ENCODE results near the gene ADARB1. TPM values are rescaled to one million over a fixed set of nuclear protein-coding genes. Genes with fewer than 3 reads are reported as not detected.

ADARB1 gene
- total RNA-seq, 1 experiment from 2014 or later = 15.8 TPM

DNA sequence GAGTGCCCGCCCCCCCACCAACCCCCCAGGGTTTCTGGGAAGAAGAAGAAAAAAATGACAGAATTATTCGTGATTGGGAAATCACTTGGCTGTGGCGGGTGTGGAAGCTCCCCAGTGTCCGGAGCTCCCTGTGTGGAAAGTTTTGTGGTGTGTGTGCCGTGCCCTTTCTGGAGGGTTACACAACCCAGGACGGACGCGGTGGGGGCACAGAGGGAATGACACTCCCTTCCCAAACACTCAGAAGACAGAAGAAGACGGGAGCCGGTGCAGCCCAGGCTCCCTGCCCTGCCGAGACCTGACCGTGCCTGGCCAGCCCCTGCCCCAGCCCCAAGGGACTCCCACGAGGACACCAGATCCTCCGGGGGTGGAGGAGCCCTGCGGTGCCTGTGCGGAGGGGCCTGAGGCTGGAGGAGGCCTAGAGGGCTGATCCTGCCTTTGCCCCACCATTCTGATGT lies 33.0 kb upstream of the ADARB1 start:
- H3K23ac ChIP-seq (ENCODE audit: insufficient read length, low read depth, low read length) = no peak overlapping the region

More for the DNA sequence above, 33.0 kb upstream of the ADARB1 start:
- H3K4me1 ChIP-seq (ENCODE audit: insufficient read depth, low read length) = no peaks in the 10 kb centered on the region
- Mint-ChIP-seq H3K27me3 (ENCODE audit: low read depth) (peaks cover 29% of the 10 kb centered on the region), H3K4me3 (no peak overlapping the region), H3K9me3 (peaks cover 12 to 13% of the 10 kb centered on the region in 2 experiments), H3K27ac (no peak overlapping the region), H3K4me1 (no peaks in the 10 kb centered on the region), H3K36me3 (ENCODE audit: insufficient read depth in 1 of 3, low read depth in 3 of 3) (peaks cover 0 to 6% (median under 1%) of the 10 kb centered on the region in 3 experiments; a peak in 3 of 7 replicates)
- H3K27me3 ChIP-seq (ENCODE audit: insufficient read depth, low read length) = no peaks in the 10 kb centered on the region
- no CpG with 5 or more reads among the region's 16 CpGs for WGBS (ENCODE audit: extremely low coverage, insufficient read length, low lambda C conversion rate)
- no peak overlapping the region for H2BK20ac ChIP-seq (ENCODE audit: low read depth, low read length, poor library complexity, severe bottlenecking)
- H3K4ac ChIP-seq (ENCODE audit: low read depth, low read length) = no peak overlapping the region
- no peak overlapping the region for H2BK5ac ChIP-seq (ENCODE audit: insufficient read length, low read length)
- H3K9ac ChIP-seq (ENCODE audit: extremely low read depth, insufficient read length, low read length) = no peak overlapping the region
- H2BK120ac ChIP-seq (ENCODE audit: low read depth, low read length, poor library complexity, severe bottlenecking) = no peak overlapping the region
- H3K79me2 ChIP-seq (ENCODE audit: insufficient read depth, low read length) = no peaks in the 10 kb centered on the region
- no peak overlapping the region for H3T11ph ChIP-seq (ENCODE audit: low read length)
- H3K23me2 ChIP-seq (ENCODE audit: insufficient read length, low read depth, low read length, poor library complexity, severe bottlenecking) = no peaks in the 10 kb centered on the region
- H4K20me1 ChIP-seq (ENCODE audit: control insufficient read depth, insufficient read depth, insufficient read length) = no peaks in the 10 kb centered on the region
- no peak overlapping the region for H3K4me2 ChIP-seq (ENCODE audit: insufficient read depth, insufficient read length, low read length)
- no peak overlapping the region for H2BK12ac ChIP-seq (ENCODE audit: insufficient read length, low read depth, low read length)
- no peaks in the 10 kb centered on the region for H3K79me1 ChIP-seq (ENCODE audit: insufficient read depth, low read depth, low read length, poor library complexity, severe bottlenecking)
- DNase-seq = no peak
- no peak overlapping the region for H4K8ac ChIP-seq (replicated peaks; ENCODE audit: insufficient read length, low read depth, low read length)
- H3K18ac ChIP-seq (ENCODE audit: insufficient read length, low read depth, low read length) = no peak overlapping the region
- H2AFZ ChIP-seq (ENCODE audit: low read length) = no peak overlapping the region
- H3K27ac ChIP-seq (ENCODE audit: insufficient read length, low read depth, low read length) = no peak overlapping the region
- H2BK15ac ChIP-seq (ENCODE audit: low read depth, low read length) = no peak overlapping the region
- no peak overlapping the region for H2AK5ac ChIP-seq (ENCODE audit: insufficient read length, low read length)
- H3K14ac ChIP-seq (ENCODE audit: insufficient read depth, low read length) = no peak overlapping the region
- TF ChIP-seq, protein P1, sequence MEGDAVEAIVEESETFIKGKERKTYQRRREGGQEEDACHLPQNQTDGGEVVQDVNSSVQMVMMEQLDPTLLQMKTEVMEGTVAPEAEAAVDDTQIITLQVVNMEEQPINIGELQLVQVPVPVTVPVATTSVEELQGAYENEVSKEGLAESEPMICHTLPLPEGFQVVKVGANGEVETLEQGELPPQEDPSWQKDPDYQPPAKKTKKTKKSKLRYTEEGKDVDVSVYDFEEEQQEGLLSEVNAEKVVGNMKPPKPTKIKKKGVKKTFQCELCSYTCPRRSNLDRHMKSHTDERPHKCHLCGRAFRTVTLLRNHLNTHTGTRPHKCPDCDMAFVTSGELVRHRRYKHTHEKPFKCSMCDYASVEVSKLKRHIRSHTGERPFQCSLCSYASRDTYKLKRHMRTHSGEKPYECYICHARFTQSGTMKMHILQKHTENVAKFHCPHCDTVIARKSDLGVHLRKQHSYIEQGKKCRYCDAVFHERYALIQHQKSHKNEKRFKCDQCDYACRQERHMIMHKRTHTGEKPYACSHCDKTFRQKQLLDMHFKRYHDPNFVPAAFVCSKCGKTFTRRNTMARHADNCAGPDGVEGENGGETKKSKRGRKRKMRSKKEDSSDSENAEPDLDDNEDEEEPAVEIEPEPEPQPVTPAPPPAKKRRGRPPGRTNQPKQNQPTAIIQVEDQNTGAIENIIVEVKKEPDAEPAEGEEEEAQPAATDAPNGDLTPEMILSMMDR (conservative IDR thresholded peaks at IDR 0.05) = no peak
- H3K56ac ChIP-seq (ENCODE audit: insufficient read length, low read depth, low read length) = no peak overlapping the region
- H3K9me3 ChIP-seq (ENCODE audit: control insufficient read depth, low read depth, low read length) = no peaks in the 10 kb centered on the region
- H4K5ac ChIP-seq (ENCODE audit: insufficient read length, low read depth, low read length) = no peak overlapping the region
- no peak overlapping the region for H4K91ac ChIP-seq (ENCODE audit: insufficient read length, low read depth, low read length)
